ENCODE measurements around the gene CYB561D1.

DNA sequence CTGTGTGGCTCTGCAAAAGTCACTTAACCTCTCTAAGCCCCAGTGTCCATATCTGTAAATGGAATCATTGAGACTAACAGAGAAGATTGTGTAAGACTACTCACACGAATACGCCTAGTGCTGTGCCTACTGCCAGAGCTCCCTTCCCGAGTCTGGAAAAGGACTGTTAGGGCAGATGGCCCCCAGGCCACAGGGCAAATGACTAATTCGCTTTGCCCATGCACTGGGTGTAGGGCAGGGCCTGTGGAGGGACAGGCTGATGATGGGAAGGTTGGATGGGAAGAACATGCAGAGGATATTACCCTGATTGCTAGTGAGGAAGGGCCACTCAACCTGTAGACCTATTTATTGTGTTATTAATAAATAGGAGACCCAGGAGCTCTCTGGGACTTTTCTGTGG lies 41.6 kb downstream of the CYB561D1 start:
- TF ChIP-seq POLR2AphosphoS5 (IDR thresholded peaks at IDR 0.05; ENCODE audit: borderline replicate concordance, low read depth, low read length) (no peak), EZH2 (IDR thresholded peaks at IDR 0.05) (no peak)

Measured in SK-N-MC (cell line).